GM19395 (cell line): ENCODE data around the gene IGFLR1.

Source experiments
- ATAC-seq: cut with Tn5 transposase; IDR thresholded peaks from one replicate; pipeline ENCODE4 v1.9.1; 2021; ENCODE audit warnings: mild to moderate bottlenecking, moderate library complexity; ENCODE audit not compliant: unreplicated experiment

The IGFLR1 gene

DNA sequence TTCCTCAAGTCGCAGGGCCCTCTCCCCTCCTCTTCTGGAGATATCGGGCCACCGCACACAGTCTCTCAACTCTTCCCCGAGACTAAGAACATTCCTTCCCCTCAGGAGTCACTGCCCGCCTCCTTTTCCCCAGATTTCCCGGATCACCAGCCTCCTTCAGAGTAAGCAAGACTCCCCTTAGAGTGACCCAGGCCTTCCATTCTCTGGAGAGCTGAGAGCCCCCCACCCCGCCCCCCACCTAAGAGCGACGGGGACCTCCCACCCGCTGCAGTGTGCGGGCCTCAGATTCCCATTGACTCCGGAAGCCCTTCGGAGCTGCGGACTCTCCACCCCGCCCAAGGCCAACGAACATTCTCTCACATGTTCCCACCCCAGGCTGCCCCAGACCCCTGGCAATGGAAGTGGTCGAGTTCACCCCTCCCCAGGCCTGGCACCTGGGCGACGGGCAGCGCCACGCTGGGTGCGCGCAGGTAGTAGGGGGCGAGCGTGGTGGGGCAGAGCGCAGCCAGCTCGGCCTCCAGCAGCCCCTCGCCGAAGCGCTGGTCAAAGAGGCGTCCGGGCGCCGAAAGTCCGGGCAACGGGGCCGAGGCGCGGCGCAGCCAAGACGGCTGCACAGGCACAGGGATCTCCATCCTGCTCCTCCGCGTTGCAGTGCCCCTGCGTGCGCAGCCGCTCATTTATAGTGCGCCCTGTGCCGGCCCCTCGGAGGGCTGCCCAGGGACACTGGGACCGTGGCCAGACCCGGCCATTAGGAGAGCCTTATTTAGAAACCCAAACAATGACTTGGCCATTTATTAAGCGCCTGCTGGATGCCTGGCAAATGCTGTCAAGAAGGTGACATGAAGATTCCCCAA lies 14.4 kb upstream of the IGFLR1 start, which contains the start of gene HSPB6:
HSPB6 (minus strand) TSS at position 653 of the 854 bp plus-strand sequence; CDS start at position 632, 21 bp downstream.
- no peak for ATAC-seq

DNA sequence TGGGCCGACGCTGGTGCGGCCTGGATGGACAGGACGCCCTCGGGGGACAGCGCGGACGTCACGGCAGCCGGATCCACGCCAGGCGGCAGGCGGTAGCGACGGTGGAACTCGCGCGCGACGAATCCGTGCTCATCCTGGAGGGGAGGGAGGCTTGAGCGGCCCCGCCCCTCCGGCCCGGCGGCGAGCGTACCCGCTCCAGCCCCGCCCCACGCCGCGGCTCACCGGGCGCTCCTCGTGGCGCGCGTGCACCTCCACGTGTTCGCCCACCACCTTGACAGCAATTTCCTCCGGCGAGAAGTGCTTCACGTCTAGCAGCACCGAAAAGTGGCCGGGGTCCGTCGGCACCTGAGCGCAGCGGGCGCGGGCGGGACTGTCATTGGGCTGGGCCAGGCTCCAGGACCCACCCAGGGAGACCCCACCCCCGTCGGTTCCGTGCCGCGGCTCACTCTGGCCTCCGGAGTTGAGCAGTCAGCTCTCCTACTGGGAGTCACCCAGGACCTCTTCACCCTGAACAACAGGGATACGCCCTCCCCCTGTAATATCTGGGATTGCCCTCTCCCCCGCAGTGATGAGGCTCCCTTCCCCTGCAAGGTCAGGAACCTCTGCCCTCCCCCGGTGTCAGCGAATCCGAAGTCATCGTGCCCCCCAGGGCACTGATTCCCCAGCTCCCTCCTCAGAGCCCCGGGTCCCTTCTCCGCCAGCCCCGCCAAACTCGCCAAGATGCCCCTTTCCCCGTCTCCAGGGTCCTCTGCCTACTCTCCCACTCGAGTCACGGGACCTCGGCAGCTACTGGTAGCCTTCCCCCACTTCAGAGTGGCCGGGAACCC lies 13.5 kb upstream of the IGFLR1 start:
- no peak for ATAC-seq

DNA sequence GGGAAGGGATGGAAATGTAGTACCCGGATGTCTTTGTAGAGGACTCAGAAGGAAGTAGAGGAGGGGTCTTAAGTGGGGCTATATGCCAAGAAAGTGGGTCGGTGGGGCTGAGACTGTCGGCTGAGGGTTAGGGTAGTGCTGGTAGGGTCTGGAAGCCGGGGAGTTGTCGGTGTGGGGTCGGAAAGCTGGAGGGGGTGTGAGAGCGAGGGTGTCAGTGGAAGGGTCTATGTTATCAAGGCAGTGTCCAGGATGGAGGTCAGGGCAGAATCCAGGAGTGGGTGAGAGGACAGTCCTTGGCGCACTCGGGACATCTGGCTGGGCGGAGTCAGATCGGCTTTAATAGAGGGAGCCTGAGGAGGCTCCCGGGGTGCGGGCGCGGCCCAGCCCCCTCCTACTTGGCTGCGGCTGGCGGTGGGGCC lies 12.9 kb upstream of the IGFLR1 start:
- ATAC-seq: no peak

DNA sequence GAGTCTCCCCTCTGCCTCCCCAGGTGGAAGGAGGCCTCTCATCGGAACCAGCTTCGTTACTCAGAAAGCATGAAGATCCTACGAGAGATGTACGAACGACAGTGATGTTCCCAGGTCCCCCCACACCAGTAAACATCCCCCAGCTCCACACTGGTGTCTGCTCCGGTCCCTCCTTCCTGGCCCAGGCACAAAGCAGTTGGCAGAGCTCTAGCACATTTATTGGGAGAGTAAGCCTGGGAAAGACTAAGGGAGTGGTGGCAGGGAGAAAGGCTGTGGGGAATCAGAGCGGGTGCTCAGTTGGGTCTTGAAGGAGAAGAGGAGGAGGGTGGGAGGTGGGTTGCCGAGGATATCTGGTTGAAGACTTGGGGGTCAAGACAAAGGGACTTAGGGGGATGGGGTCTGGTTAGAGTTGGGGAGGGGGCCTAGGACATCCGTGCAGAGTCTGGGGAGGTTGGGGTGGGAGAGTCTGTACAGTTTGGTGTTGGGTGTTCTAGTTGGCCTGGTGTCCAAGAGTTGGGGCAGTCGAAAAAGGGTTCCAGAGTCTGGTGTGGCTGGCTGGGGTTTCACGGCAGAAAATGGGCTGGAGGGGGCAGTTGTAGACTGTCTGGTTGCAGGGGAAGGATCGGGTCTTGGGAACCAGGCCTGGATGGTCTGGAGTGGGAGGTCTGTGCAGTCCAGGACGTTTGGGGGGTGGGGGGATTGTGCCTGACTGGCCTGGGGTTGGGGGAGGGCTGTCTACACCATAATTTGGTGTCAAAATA lies 12.3 kb upstream of the IGFLR1 start:
- ATAC-seq: no peak

DNA sequence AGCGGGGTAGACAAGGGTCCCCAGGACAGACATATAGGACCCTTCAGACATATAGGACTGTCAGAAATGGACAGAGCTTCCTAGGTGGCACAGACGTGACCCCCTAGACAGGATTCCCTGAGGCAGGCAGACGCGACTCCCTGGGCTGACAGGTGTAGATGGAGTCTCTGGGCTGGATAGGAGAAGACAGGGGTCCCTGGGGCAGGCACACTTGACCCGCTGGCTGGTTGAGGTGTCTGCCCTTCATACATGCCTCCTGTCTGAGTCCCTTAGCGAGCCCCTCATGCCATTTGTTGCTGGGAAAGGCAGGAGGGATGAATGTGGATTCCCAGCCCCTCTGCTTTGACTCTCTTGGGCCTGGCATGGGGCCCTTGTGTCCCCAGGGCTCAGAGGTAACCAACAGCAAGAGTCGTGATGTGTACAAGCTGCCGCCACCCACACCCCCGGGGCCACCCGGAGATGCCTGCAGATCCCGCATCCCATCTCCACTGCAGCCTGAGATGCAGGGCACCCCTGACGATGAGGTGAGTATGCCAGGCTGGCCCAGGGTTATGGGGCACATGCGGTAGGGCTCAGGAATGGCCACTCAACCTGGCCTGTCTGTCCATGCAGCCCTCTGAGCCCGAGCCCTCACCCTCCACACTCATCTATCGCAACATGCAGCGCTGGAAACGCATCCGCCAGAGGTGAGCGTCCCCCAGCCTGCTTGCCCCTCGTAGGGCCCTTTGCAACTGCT lies 11.6 kb upstream of the IGFLR1 start:
- ATAC-seq: no peak

DNA sequence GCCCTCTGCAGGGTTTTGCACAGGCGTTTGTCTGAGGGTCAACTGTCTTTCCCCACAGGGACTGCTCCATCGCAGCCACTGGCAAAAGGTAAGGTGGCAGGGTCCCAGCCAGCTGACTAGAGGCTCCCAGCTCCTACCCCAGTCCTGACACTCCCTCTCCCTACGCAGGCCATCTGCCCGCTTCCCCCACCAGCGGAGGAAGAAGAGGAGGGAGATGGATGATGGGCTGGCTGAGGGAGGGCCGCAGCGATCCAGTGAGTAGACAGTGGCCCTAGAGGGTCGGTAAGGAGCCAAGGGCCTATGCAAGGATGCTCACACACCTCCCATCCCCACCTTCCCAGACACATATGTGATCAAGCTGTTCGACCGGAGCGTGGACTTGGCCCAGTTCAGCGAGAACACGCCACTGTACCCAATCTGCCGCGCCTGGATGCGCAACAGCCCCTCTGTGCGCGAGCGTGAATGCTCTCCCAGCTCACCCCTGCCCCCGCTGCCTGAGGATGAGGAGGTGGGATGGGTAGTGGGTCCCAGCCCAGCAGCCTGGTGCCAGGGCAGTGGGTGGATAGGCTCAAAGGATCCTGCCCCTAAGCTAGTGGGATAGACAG lies 10.6 kb upstream of the IGFLR1 start:
- no peak for ATAC-seq

DNA sequence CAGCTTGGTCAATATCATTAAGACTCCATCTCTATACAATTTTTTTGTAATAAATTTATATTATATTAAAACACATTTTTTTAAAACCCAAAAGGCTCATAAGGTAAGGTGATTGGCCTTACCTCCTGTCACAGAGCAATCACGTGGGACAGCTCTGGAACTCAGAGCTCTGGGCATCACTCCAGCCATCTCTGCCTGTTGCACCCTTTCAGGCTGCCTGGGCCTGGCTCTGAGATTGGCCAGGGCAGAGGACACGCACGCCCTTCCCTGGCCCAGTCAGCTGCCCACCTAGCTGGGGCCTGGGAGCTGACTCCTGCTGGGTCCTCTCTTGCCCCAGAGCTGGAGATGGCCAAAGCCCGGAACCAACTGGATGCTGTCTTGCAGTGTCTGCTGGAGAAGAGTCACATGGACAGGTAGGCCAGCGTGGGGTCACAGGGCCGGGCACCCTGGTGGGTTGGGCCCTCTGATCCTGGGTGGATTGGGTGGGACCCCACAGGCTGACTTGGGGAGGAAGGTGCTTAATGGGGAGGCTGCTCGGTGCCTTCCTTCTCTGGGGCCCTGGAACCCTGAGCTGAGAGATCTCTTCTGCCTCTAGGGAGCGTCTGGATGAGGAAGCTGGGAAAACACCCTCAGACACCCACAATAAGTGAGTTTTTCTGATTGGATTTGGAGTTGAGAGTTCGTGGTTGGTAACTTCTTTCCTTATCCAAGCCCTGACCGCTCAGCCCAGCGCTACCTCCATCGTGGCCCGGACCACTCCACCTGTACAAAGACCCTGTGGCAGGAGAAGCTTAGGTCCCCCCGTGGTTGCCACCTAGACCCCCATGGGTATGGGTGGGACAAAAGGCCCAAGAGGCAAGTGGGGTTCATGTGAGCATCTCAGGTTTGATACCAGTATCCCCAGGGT lies 9.8 kb upstream of the IGFLR1 start:
- no peak for ATAC-seq

DNA sequence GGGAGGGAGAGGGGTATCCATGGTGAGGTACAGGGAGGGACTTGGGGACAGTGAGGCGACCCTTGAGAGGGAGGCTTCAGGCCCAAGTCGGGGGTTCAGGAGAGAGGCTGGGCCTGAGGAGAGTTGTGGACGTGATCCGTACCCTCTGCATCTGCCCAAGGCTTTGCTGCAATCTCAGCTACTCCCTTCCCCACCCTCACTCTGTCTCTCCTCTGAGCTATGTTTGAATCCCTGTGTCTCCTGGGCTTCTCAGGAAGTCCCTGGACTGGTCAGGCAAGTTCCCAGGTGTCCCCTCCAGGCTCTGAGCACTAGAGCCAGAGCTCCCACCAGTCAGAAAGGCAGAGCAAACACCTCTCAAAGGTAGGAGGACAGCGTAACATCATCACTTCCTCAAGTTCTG lies 7.9 kb upstream of the IGFLR1 start:
- no peak for ATAC-seq

DNA sequence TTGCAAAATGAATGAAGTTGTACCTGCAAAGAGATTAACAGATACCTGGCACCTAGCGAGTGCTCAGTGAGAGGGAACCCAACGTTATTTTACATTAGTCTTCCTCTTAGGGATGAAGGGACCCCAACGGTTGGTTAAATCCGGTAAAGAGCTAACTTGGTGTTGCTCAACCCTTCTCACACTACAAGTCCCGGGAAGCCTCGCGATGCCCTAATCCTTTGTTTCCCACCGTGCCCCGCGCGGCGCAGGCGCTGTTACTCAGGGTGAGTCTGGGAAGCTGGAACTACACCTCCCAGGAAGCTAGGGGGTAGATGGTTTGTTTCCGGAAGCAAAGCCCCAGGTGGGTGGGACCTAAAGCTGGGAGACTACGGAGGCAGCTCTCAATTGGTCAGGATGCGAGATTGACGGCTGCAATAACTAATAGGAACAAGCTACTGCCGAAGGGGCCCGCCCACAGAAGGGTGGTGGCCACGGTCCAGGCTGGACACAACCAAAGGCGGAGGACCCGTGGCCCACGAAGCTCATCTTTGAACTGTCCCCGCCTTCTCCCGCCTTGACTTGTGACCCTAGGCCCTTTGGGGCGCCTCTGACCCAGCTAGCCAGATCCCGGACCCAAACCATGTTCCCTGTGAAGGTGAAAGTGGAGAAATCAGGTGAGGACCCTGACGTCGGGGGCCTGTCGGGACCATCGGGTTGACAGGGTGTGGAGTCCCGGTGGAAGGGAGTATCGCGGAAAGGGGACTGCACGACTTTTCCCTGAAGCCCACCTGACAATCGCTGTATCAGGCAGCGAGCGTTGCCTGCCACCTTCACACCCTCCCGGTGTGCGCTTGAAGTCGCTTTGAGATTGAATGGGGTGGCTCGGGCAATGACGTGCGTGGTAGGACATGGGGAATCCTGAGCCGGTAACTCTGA lies 6.1 kb upstream of the IGFLR1 start, which contains the start of gene LIN37:
LIN37 (plus strand) TSS at position 471 of the 915 bp plus-strand sequence; CDS start at position 620, 149 bp downstream.
- peak; percentile 73 for ATAC-seq

DNA sequence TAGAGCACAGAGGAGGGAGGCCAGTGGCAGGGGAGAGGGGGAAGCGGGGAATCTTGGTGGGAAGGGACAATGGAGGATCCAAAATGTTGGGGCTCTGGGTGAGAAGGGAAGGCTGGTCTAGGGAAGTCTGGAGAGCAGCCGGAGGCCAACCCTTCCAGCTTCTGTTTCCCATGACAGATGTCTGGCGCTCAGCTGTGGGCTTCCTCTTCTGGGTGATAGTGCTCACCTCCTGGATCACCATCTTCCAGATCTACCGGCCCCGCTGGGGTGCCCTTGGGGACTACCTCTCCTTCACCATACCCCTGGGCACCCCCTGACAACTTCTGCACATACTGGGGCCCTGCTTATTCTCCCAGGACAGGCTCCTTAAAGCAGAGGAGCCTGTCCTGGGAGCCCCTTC lies 4.3 kb upstream of the IGFLR1 start:
- no peak for ATAC-seq

DNA sequence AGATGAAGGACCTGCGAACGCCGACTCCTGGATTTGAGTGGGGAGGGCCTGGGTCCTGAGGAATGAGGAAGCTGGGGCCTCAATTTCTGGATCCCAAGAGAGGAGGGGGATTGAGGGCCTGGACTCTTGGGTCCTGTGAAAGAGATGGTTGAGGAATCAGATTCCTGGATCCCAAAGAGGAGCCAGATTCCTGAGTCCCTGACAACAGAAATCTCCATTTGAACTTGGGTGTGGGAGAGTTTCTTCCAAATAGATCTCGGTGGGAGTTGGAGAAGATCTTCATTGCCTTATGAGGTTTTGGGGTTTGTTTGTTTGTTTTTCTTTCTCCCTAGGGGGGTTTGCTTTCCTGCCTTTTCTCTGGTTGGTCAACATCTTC lies 3.8 kb upstream of the IGFLR1 start:
- ATAC-seq: no peak

DNA sequence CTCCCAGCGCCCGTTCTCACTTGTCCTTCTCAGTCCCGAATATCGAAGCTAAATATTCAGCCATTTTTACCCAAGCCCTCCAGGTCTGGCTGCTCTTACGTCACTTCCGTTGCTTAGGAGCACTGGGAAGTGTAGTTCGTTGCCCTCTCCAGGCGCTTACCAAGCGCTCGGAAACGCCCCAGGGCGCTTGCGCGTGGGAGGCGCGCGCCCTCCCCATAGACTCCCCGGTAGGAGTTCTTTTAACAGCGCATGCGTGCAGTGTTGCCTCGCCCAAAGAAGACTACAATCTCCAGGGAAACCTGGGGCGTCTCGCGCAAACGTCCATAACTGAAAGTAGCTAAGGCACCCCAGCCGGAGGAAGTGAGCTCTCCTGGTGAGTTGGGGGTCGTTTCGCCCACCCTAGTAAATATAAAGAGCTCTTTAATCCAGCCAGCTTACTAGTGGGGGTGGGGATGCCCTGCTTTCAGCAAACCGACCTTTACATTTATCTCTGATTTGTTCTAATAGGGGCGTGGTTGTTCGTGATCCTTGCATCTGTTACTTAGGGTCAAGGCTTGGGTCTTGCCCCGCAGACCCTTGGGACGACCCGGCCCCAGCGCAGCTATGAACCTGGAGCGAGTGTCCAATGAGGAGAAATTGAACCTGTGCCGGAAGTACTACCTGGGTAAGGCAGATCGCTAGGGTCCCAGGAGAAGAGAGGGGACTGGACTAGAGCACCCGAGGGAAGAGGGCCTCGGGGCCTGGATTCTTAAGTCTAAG lies 3.3 kb upstream of the IGFLR1 start, which contains the start of the genes PSENEN and U2AF1L4:
PSENEN (plus strand) TSS at position 324 of the 759 bp plus-strand sequence; CDS start at position 604, 280 bp downstream.
U2AF1L4 (minus strand) TSS at position 91 of the 759 bp plus-strand sequence; CDS start at position 64, 27 bp downstream.
- ATAC-seq: peak; percentile 40

DNA sequence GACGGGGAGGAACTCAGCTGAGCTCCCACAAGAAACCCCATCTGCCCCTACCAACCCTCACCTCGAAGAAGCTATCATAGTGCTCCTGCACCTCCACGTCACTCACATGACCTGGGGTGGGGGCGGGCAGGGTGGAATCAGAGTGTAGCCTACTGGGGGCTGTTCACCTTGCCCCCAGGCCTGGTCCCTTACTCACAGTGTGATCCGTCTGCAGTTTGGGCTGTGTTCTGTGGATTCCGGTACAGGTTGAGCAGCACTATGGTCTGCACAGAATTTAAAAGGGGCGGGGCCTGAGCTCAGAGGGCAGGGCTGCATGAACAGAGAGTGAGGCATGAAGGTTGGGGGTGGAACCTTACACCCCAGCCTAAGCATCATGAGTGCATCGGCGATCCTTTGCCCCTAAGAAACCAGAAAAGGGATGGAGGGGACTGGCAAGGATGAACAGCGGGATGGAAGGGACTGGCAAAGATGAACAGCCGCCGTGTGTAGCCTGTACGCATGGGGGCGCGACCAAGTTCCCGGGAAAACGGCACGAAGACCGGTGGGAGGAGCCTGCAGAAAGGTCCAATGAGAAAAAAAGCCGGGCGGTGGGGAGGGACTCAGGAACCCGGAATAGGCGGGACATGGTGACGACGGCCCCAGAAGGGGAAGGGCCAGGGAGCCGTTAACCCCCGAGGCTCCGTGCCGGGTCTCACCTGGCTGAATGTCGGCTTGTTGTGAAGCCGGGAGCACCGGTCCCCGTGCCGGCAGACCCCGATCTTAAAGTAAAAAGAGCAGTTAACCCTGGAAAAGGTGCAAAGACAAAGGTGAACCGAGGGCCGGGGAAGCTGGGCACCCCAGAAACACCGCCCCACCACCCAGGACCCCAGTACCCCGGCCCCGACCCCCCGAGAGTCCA lies 2.4 kb upstream of the IGFLR1 start:
- ATAC-seq: no peak

DNA sequence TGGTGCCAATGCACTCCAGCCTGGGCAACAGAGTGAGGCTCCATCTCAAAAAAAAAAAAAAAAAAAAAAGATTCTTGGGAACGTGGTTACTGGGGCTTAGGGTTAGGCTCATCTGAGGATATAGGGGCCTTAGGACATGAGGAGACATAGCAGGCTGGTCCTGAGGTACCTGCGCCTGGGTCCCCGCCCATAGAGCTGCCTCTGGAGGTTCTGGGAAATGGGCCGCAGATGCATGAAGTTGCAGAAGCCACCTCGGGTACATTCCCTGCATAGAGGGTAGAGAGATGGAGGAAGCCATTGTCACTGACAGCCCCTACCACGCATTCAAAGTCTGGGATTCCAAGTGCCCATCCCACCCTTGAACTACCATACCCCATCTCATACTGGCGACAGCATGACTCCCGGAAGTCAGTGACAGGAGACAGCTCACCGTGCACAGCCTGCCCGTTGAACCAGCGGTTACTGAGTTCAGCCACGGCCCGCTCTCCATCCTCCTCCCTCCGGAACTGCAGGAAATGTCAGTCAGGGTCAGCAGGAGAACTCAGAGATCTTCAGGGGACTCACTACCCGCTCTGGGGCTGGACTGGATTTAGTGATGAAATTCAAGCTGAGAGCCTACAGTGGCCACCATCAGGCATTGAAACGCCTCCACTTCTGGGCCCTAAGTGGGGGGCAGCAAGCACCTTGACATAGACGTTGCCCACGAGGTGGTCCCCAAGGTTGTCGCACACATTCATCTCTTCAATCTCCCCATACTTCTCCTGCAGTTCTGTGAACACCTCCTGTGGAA lies 1.6 kb upstream of the IGFLR1 start:
- no peak for ATAC-seq

DNA sequence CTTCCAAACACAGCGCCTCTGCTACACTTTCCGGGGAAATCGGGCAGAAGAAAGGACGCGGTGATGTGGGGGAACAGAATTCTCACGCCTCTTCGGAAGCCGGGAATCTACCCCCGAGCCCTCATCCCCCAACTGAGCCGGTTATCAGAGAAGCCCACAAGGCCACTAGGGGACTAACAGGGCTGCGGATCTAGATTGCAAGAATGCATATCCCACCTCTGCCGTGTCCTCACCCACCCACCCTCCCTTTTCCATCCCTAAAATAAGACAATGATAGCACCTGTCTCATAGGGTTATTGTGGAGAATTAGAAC lies 1.1 kb downstream of the IGFLR1 start:
- no peak for ATAC-seq
